ENCODE results near the gene PCBP2. TPM values are rescaled to one million over a fixed set of nuclear protein-coding genes. Genes with fewer than 3 reads are reported as not detected.
A peak's percentile ranks its signal among the peaks of the same experiment; 100 is the strongest.
"Not testable (repeated sequence)": the region's sequence is repeated elsewhere in the genome, so short reads cannot be mapped to it uniquely, and the experiment has no call there.

Gene PCBP2
- total RNA-seq (1,000 to 10,000 TPM in 1 of 2 experiments, 100 to 1,000 TPM in 1; 995 to 1,025 TPM), polyA plus RNA-seq (104 TPM)

GRCh38 chr12:53451661-53452158 is at the start of gene PCBP2:
Gene PCBP2 (plus strand): TSS chr12:53452102. CDS start chr12:53454801, 2,699 bp downstream.
- peak within 1 kb of the TSS; percentile 80 for H3K4me3 ChIP-seq (ENCODE audit: low read length)
- Mint-ChIP-seq H3K9me3 (peaks cover 0 to 2% (median 0%) of the 10 kb centered on the region in 5 donors), H3K4me1 (peaks cover 34 to 46% (median 42%) of the 10 kb centered on the region in 3 donors), H3K36me3 (peaks cover 0 to 58% (median 14%) of the 10 kb centered on the region in 3 donors), H3K27ac (peak within 1 kb of the TSS; percentile 35 to 100 (median 98)), H3K27me3 (peaks cover 0 to 2% of the 10 kb centered on the region in 2 donors), H3K4me3 (peak within 1 kb of the TSS; percentile 84 to 100 (median 98))
- peak within 1 kb of the TSS; percentile 78 for H3K27ac ChIP-seq (ENCODE audit: low read depth, low read length)
- peak; percentile 95 to 99 (median 97) for DNase-seq
- H3K9me3 ChIP-seq (ENCODE audit: low read length): no peaks in the 10 kb centered on the region
- CTCF ChIA-PET: interaction anchor here (1.0 to 1.3 kb wide), 4 partner anchors 50 to 131 kb away, joined by 3 to 4 read pairs (median 3); partner anchors contain the start of gene TARBP2
- POLR2A ChIA-PET: interaction anchor here (1.0 kb wide), 2 partner anchors 10 to 49 kb away, joined by 3 to 4 read pairs; partner anchors contain the start of genes PRR13 and TARBP2
- peaks cover 26% of the 10 kb centered on the region for H3K36me3 ChIP-seq (ENCODE audit: insufficient read depth, low read length)
- peaks cover 24% of the 10 kb centered on the region for H3K4me1 ChIP-seq (ENCODE audit: insufficient read depth, low read length)
- H3K27me3 ChIP-seq (ENCODE audit: insufficient read depth, low read length, poor library complexity, severe bottlenecking): no peaks in the 10 kb centered on the region

GRCh38 chr12:53402351-53402750 is 49.6 kb upstream of the PCBP2 start:
- H3K4me1 ChIP-seq (ENCODE audit: insufficient read depth, low read length); H3K4me3 ChIP-seq (ENCODE audit: low read length); H3K4me3 Mint-ChIP-seq; DNase-seq; H3K27ac ChIP-seq (ENCODE audit: low read depth, low read length); H3K27me3 ChIP-seq (ENCODE audit: insufficient read depth, low read length, poor library complexity, severe bottlenecking); H3K9me3 ChIP-seq (ENCODE audit: low read length); H3K9me3 Mint-ChIP-seq; POLR2A ChIA-PET; H3K27me3 Mint-ChIP-seq: not testable (repeated sequence)
- Mint-ChIP-seq H3K36me3 (peaks cover 0 to 48% (median 9%) of the 10 kb centered on the region in 3 donors), H3K4me1 (peaks cover 6 to 22% (median 19%) of the 10 kb centered on the region in 3 donors), H3K27ac (peak overlapping the region in 2 of 8 donors; percentile 46 to 70)
- CTCF ChIA-PET: interaction anchor here (0.8 to 1.2 kb wide), 2 partner anchors 19 to 57 kb away, joined by 3 read pairs; no protein-coding TSS in a partner anchor
- peaks cover 11% of the 10 kb centered on the region for H3K36me3 ChIP-seq (ENCODE audit: insufficient read depth, low read length)

- Mint-ChIP-seq H3K36me3 (peaks cover 0 to 46% (median 9%) of the 10 kb centered on the region in 3 donors), H3K27me3 (no peaks in the 10 kb centered on the region), H3K4me1 (peaks cover 6 to 17% (median 15%) of the 10 kb centered on the region in 3 donors), H3K4me3 (no peak overlapping the region), H3K9me3 (no peaks in the 10 kb centered on the region), H3K27ac (peak overlapping the region in 1 of 8 donors; percentile 74)
- DNase-seq: no peak
- H3K36me3 ChIP-seq (ENCODE audit: insufficient read depth, low read length): peaks cover 11% of the 10 kb centered on the region
- no peaks in the 10 kb centered on the region for H3K4me1 ChIP-seq (ENCODE audit: insufficient read depth, low read length)
- H3K4me3 ChIP-seq (ENCODE audit: low read length): no peak overlapping the region
- no peak overlapping the region for H3K27ac ChIP-seq (ENCODE audit: low read depth, low read length)
- POLR2A ChIA-PET: no interaction called here
- CTCF ChIA-PET: interaction anchor here (1.2 to 2.4 kb wide), 2 partner anchors 18 to 106 kb away, joined by 3 to 7 read pairs; no protein-coding TSS in a partner anchor
- no peaks in the 10 kb centered on the region for H3K9me3 ChIP-seq (ENCODE audit: low read length)
- H3K27me3 ChIP-seq (ENCODE audit: insufficient read depth, low read length, poor library complexity, severe bottlenecking): no peaks in the 10 kb centered on the region
These were observed 49.0 kb upstream of the PCBP2 start for GRCh38 chr12:53402871-53403270.

GRCh38 chr12:53410951-53411350 is 41.0 kb upstream of the PCBP2 start:
- no peaks in the 10 kb centered on the region for H3K27me3 Mint-ChIP-seq
- no peak overlapping the region for H3K4me3 Mint-ChIP-seq
- H3K36me3 Mint-ChIP-seq: peaks cover 4 to 59% (median 22%) of the 10 kb centered on the region in 3 donors
- H3K4me1 Mint-ChIP-seq: peaks cover 15 to 28% (median 21%) of the 10 kb centered on the region in 3 donors
- Histone ChIP-seq H3K27me3 (ENCODE audit: insufficient read depth, low read length, poor library complexity, severe bottlenecking) (no peaks in the 10 kb centered on the region), H3K36me3 (ENCODE audit: insufficient read depth, low read length) (peaks cover 36% of the 10 kb centered on the region), H3K4me3 (ENCODE audit: low read length) (no peak overlapping the region), H3K9me3 (ENCODE audit: low read length) (no peaks in the 10 kb centered on the region), H3K4me1 (ENCODE audit: insufficient read depth, low read length) (peaks cover 5% of the 10 kb centered on the region), H3K27ac (ENCODE audit: low read depth, low read length) (no peak overlapping the region)
- no peaks in the 10 kb centered on the region for H3K9me3 Mint-ChIP-seq
- DNase-seq: no peak
- peak overlapping the region in 1 of 8 donors; percentile 56 for H3K27ac Mint-ChIP-seq
- ChIA-PET CTCF (interaction anchor here (1.5 to 2.6 kb wide), 2 partner anchors 10 to 59 kb away, joined by 7 to 12 read pairs; no protein-coding TSS in a partner anchor), POLR2A (no interaction called here)

- Mint-ChIP-seq H3K9me3 (no peaks in the 10 kb centered on the region), H3K4me1 (peaks cover 18 to 29% (median 26%) of the 10 kb centered on the region in 3 donors), H3K36me3 (peaks cover 4 to 48% (median 18%) of the 10 kb centered on the region in 3 donors), H3K27me3 (no peaks in the 10 kb centered on the region), H3K4me3 (peak overlapping the region in 1 of 7 donors; percentile 62), H3K27ac (peak overlapping the region in 5 of 8 donors; percentile 23 to 84 (median 59))
- peaks cover 5% of the 10 kb centered on the region for H3K4me1 ChIP-seq (ENCODE audit: insufficient read depth, low read length)
- H3K27ac ChIP-seq (ENCODE audit: low read depth, low read length): no peak overlapping the region
- no peaks in the 10 kb centered on the region for H3K27me3 ChIP-seq (ENCODE audit: insufficient read depth, low read length, poor library complexity, severe bottlenecking)
- POLR2A ChIA-PET: no interaction called here
- no peak overlapping the region for H3K4me3 ChIP-seq (ENCODE audit: low read length)
- peaks cover 29% of the 10 kb centered on the region for H3K36me3 ChIP-seq (ENCODE audit: insufficient read depth, low read length)
- no peak for DNase-seq
- no peaks in the 10 kb centered on the region for H3K9me3 ChIP-seq (ENCODE audit: low read length)
- CTCF ChIA-PET: interaction anchor here (1.0 to 2.4 kb wide), 3 partner anchors 62 to 92 kb away, joined by 3 to 6 read pairs (median 3); partner anchors contain the start of gene AAAS
These were observed 38.3 kb upstream of the PCBP2 start for GRCh38 chr12:53413485-53414204.

- H3K36me3 ChIP-seq (ENCODE audit: insufficient read depth, low read length): peaks cover 21% of the 10 kb centered on the region
- no peak overlapping the region for H3K4me3 Mint-ChIP-seq
- no peaks in the 10 kb centered on the region for H3K9me3 Mint-ChIP-seq
- peak overlapping the region in 3 of 8 donors; percentile 65 to 90 (median 70) for H3K27ac Mint-ChIP-seq
- DNase-seq: no peak
- H3K9me3 ChIP-seq (ENCODE audit: low read length): no peaks in the 10 kb centered on the region
- H3K36me3 Mint-ChIP-seq: peaks cover 4 to 38% (median 13%) of the 10 kb centered on the region in 3 donors
- H3K4me1 Mint-ChIP-seq: peaks cover 18 to 32% (median 26%) of the 10 kb centered on the region in 3 donors
- H3K27ac ChIP-seq (ENCODE audit: low read depth, low read length): no peak overlapping the region
- CTCF ChIA-PET: interaction anchor here (0.8 to 2.4 kb wide), 3 partner anchors 32 to 94 kb away, joined by 3 to 6 read pairs (median 3); partner anchors contain the start of gene AAAS
- no peaks in the 10 kb centered on the region for H3K27me3 Mint-ChIP-seq
- peaks cover 5% of the 10 kb centered on the region for H3K4me1 ChIP-seq (ENCODE audit: insufficient read depth, low read length)
- POLR2A ChIA-PET: interaction anchor here (0.6 to 0.7 kb wide), 4 partner anchors 34 to 343 kb away, joined by 3 to 7 read pairs (median 4); no protein-coding TSS in a partner anchor
- no peak overlapping the region for H3K4me3 ChIP-seq (ENCODE audit: low read length)
- H3K27me3 ChIP-seq (ENCODE audit: insufficient read depth, low read length, poor library complexity, severe bottlenecking): no peaks in the 10 kb centered on the region
These were observed 37.0 kb upstream of the PCBP2 start for GRCh38 chr12:53414756-53415417.

GRCh38 chr12:53415752-53416389 is 36.0 kb upstream of the PCBP2 start:
- H3K4me3 ChIP-seq (ENCODE audit: low read length); H3K27me3 Mint-ChIP-seq; H3K4me3 Mint-ChIP-seq; H3K9me3 ChIP-seq (ENCODE audit: low read length); POLR2A ChIA-PET; H3K27ac ChIP-seq (ENCODE audit: low read depth, low read length); DNase-seq; H3K4me1 ChIP-seq (ENCODE audit: insufficient read depth, low read length); H3K27me3 ChIP-seq (ENCODE audit: insufficient read depth, low read length, poor library complexity, severe bottlenecking); H3K9me3 Mint-ChIP-seq: not testable (repeated sequence)
- CTCF ChIA-PET: interaction anchor here (2.4 kb wide), 1 partner anchor 71 kb away, joined by 6 read pairs; no protein-coding TSS in a partner anchor
- Mint-ChIP-seq H3K4me1 (peaks cover 18 to 32% (median 26%) of the 10 kb centered on the region in 3 donors), H3K27ac (peak overlapping the region in 7 of 8 donors; percentile 17 to 93 (median 70)), H3K36me3 (peaks cover 2 to 32% (median 8%) of the 10 kb centered on the region in 3 donors)
- H3K36me3 ChIP-seq (ENCODE audit: insufficient read depth, low read length): peaks cover 17% of the 10 kb centered on the region
